ENCODE results near the gene RALY.

- TF ChIP-seq POLR2A (IDR thresholded peaks at IDR 0.05): no peak
- TF ChIP-seq CTCF (IDR thresholded peaks at IDR 0.05): no peak
These were observed 28.6 kb downstream of the RALY start for GRCh38 chr20:34022151-34022838.

Data from uterus (tissue), 2 donors.